NCI-H345 (cell line): Measurements from ENCODE around the gene ERC2.
"Not testable (repeated sequence)": the region's sequence is repeated elsewhere in the genome, so short reads cannot be mapped to it uniquely, and the experiment has no call there.

Experiments used
- DNase-seq: peaks from one replicate; lab custom pipeline; 2025; lab: John Stamatoyannopoulos, UW

ERC2 gene

DNA sequence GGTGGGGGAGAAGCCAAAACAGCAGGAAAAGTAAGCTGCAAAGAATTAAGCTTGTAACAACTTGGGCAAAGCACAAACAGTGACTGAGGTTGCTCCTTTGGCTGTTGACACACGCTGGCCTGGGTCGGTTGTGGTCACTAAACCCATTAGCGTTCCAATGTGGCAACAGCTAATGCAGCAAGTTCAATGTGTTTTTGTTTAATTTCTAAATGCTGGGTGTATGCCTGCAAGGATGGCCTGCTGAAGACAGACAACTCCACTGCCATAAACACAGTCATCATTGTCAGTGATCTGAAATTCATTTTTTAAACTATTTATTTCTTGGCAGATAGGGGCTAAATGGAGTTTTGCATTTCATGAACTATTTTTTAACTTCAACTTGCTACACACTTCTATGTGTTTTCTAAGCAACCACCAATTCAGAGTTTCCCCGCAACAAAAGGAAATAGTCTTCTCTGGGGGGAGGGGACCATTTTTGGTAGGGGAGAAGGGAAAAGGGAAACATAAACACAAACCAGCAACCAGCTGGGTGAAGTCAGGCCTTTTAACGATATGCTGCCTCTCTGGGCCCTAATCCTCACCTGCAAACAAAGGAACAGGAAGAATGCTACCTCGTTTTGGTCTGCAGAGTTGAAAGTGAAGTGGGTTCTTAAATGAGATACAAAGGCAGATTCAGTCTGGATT, 946.4 kb downstream of the ERC2 start:
- no peak for DNase-seq

DNA sequence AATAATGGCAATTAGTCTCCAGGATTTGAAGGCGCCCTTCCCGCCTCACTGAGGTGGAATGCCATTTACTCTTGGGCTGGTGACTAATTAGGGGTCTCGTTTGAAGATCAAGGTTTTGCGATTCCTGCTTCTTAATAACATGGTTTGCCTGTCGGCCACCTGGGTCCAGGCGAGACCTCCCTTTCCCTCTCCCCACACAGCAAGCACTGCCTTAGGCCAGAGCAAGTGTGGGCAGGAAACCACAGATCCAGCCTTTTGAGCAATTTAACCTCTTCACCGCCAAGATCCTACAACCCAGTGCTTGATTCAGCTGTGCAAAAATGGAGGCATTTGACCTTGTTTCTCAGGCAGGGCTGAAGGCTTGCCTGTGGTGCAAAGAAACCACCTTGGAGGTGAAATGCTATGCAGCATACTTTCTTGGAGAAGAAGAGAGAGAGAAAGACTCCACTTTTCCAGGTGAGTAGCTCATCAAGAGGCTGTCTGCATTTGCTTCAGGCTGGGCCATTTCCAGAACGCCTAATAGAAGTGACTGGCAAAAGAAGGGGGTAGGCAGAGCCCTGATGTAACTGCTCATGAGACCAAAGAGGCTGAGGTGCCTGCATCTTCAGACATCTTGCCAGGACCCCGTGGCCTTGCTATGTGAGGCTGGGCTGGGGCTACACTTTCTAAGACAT, 947.1 kb downstream of the ERC2 start:
- no peak for DNase-seq

GRCh38 chr3:55519019-55519418, 949.2 kb downstream of the ERC2 start:
- no peak for DNase-seq

DNA sequence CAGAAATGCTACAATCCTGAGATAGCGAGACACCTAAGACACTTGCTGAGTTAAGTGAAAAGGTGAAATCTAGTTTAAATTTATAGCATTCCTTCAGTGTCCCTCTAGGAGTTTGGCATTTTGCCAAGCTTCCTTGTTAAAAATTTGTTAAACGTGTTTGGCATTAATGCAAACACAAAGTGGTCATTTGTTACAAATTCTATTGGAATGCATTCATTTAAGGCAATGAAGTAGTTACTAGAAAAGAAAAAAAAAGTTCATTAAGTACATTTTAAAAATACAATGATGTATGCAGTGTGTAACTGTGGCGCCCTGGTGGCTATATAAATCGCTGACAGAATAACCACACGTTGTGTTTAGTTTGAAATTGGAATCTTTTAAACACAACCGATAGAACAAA, 949.8 kb downstream of the ERC2 start:
- DNase-seq, result no peak

- no peak for DNase-seq
Measured at GRCh38 chr3:55516392-55517030, 951.8 kb downstream of the ERC2 start.

GRCh38 chr3:55515550-55516246, 952.6 kb downstream of the ERC2 start:
- DNase-seq, result no peak

- DNase-seq, result no peak
Measured at GRCh38 chr3:55514962-55515361, 953.3 kb downstream of the ERC2 start.

DNA sequence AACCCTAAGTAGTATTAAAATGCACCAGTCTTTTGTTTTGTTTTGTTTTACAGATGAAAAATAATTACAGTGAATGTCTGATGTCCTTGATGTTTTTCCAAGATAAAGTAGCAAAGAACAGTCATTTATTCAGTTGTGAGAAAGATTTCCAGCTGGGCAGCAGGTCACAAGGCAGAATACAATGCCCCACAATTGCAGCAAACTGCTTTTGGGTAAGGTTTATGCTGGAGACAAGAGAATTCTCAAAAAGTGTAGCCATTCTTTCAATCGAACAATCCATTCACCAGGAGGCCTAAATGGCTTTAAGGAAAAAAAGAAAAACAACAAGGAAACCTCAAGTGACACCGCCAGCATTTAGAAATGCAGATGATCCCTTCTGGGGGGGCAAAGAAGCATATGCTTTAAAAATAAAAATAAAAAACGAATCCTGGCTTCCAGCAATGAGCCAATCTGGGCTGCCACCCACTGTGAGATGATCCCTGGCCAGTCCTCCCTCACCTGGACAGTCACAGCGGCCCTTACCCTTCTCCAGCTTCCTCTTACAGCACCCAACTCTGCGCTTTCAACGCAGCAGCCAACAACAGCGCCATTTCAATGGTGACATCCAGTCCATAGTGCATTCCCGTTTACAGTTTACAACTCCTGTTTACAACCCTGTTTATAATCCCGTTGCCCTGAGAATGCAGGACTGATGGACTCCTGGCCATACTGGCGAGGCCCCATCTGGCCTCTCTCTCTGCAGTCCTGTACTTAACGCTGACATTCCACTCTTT, 955.5 kb downstream of the ERC2 start:
- DNase-seq, result no peak

- DNase-seq, result no peak
Measured at GRCh38 chr3:55511895-55512570, 956.2 kb downstream of the ERC2 start.

DNA sequence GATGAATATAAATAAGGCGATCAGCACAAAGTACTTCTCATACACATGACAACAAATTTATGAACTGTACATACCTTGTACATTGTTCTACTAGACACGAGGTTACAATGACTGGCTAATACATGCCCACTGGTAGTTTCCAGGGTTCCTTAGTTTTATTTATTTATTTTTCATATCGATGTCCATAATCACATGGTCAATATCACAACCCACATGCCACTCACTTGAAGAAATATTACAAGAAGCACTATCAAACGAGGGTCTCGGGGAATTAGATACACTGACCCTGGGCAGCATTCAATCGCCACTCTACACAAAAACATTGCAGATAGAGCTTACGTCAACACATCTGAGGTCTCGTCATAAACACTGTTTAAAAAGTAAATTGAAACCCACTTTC, 959.9 kb downstream of the ERC2 start:
- no peak for DNase-seq

GRCh38 chr3:55507808-55508207, 960.5 kb downstream of the ERC2 start:
- DNase-seq, result no peak

DNA sequence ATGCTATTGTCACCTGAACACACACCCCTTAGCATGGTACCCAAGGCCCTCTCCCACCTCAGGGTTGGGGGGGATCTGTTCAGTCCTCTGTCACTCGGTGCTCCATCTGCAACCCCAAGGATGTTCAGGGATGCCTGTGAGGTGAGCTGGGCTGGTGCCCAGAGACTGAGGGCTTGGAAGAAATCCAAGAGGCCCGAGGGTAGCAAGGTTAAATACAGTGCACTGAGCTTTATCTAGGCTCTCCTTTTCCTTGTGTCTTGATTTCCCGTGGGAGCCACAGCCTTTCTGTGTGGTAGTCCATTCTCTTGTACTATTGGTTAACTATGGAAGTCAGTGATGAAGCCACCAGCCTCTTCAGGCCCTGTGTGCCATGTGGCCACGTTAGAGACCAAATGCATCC, 962.5 kb downstream of the ERC2 start:
- no peak for DNase-seq

- DNase-seq, result not testable (repeated sequence)
Measured at GRCh38 chr3:55505102-55505501, 963.2 kb downstream of the ERC2 start.

DNA sequence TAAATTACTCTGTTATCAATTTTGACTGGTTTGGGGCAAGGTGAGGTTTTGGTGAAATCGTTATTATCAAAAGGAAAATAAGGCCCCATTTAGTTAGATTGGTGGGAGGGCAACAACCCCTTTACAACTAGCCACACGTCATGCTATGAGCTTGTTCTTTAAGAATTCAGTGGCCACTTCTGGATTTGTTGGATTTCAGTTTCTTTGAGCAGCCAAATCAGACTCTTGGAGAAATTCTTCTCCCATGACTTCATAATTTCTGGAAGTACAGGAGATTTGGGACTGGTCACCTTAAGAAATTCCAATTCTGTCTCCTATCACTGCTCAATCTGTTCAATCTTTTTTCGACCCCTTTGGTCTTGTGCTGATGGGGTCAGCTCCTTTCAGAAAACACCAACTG, 966.4 kb downstream of the ERC2 start:
- no peak for DNase-seq

GRCh38 chr3:55500555-55501330, 967.5 kb downstream of the ERC2 start:
- DNase-seq, result no peak

DNA sequence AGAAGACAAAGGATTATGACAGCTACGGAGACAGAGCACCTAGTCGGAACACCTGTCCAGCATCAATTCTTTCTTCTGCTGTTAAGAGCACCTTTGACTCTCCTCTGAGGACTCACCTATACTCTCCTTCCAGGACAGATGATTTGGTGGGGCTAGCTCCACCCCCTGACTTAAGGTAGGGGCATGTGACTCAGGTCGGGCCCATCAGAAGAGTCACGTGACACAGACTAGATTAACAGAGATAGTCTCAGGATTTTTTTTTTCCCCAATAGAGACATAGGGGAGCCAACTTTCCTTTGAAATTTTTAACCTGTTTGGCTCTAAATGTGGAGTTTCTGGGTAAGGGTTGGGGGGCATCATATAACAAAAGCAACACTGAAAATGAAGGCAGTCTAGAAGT, 969.7 kb downstream of the ERC2 start:
- DNase-seq, result no peak

DNA sequence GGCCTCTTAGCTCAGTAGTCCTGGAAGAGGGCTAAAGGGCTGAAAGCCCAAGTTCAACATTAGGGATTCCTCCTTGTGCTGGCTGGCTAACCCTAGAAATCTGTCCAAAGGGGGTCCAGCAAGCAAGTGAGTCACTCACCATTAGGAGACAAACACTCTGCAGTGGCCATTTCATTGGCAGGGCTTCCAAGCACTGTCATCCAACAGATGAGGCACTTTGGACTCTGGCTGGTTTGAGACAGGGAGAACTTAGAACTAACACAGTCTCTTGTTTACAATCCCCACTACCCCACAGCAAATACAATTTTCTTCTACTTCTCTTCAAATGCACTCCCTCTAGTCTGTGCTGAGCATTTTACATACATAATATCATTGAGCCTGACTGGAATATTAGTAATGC, 971.0 kb downstream of the ERC2 start:
- DNase-seq, result no peak

DNA sequence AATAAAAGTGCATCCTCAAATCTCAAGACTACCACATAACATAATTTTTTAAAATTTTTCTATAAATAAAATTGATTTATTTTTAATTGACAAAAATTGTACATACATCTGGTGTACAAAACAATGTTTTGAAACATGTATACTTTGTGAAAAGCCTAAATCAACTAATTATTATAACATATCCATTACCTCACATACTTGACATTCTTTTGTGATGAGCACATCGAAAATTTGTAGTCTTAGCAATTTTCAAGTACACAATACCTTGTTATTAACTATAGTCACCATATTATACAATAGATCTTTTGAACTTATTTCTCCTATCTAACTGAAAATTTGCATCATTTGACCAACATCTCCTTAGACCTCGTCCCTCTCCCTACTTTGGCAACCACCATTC, 973.3 kb downstream of the ERC2 start:
- DNase-seq, result no peak

DNA sequence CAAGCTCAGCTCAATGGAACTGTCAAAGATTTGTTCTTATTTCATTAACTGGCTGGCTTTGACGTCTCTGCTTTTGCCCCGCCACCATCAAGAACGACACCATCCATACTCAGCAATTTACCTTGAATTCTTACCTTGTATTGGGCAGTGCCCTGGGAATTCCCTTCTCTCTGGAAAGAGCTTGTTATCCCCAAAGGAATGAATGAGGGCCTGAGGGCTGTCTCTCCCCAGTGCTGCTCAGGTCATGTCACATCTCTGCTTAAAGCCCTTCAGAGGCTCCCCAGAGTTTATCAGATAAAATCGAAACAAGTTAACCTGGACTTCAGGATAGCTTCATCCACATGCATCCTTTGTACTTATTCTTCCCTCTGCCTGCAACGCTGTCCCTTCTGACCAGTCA, 975.3 kb downstream of the ERC2 start:
- no peak for DNase-seq

- DNase-seq, result no peak
Measured at GRCh38 chr3:55491296-55491816, 976.9 kb downstream of the ERC2 start.
